Smooth muscle cell (in vitro differentiated cells): Measurements from ENCODE around the gene POPDC3. TPM values are rescaled to one million over a fixed set of nuclear protein-coding genes. Genes with fewer than 3 reads are reported as not detected.

Source experiments
- DNase-seq: peaks from one replicate; lab custom pipeline; 2025; ENCODE audit not compliant: unreplicated experiment; lab: John Stamatoyannopoulos, UW
- H2AFZ ChIP-seq: fragments of 200-600 bp; sonication (generic); 2 replicates; pipeline ENCODE4 v1.6.0; 2016; ENCODE audit warnings: antibody characterized with exemption, low read depth, mild to moderate bottlenecking
- H3F3A ChIP-seq: fragments of 200-600 bp; sonication (generic); 2 replicates; pipeline ENCODE4 v1.6.0; 2017; ENCODE audit warnings: antibody characterized with exemption, low read depth
- H3K27ac ChIP-seq: fragments of 200-600 bp; sonication (generic); 2 replicates; pipeline ENCODE4 v1.5.1; 2016; ENCODE audit warnings: low read depth, mild to moderate bottlenecking
- H3K27me3 ChIP-seq: fragments of 200-600 bp; sonication (generic); 2 replicates; pipeline ENCODE4 v1.6.1; 2016; ENCODE audit warnings: low read depth, mild to moderate bottlenecking
- H3K36me3 ChIP-seq: fragments of 200-600 bp; sonication (generic); 2 replicates; pipeline ENCODE4 v1.5.1; 2016; ENCODE audit warnings: low read depth
- H3K4me1 ChIP-seq: fragments of 200-600 bp; sonication (generic); 2 replicates; pipeline ENCODE4 v1.5.1; 2016; ENCODE audit warnings: low read depth
- H3K4me2 ChIP-seq: fragments of 200-600 bp; sonication (generic); 2 replicates; pipeline ENCODE4 v1.6.0; 2016; ENCODE audit warnings: mild to moderate bottlenecking
- H3K4me3 ChIP-seq: fragments of 200-600 bp; sonication (generic); 2 replicates; pipeline ENCODE4 v1.5.1; 2016; ENCODE audit warnings: mild to moderate bottlenecking
- H3K79me2 ChIP-seq: fragments of 200-600 bp; sonication (generic); 2 replicates; pipeline ENCODE4 v1.6.0; 2016; ENCODE audit warnings: low read depth, mild to moderate bottlenecking
- H3K9ac ChIP-seq: fragments of 200-600 bp; sonication (generic); 2 replicates; pipeline ENCODE4 v1.6.0; 2016; ENCODE audit warnings: low read depth
- H3K9me3 ChIP-seq: fragments of 200-600 bp; sonication (generic); replicated peaks from 2 replicates; pipeline ENCODE4 v1.5.1; 2016; ENCODE audit warnings: low read depth
- H4K20me1 ChIP-seq: fragments of 200-600 bp; sonication (generic); 2 replicates; pipeline ENCODE4 v1.6.0; 2016; ENCODE audit warnings: low read depth
- WGBS: methylation state at CpG from one replicate; pipeline ENCODE4 v1.1.7; 2016; ENCODE audit warnings: low lambda C conversion rate; 5-methylcytosine and 5-hydroxymethylcytosine counted together
- polyA plus RNA-seq: library from polyadenylated mRNA; unstranded; fragments of >200 nt; fragmentation: Nextera tagmentation; extraction: Ambion mirVana; gene quantifications from 2 replicates; pipeline ENCODE4 v1.2.1, GENCODE V29; 2016
- total RNA-seq: library from RNA; depleted of rRNA; stranded (reverse); fragments of >200 nt; gene quantifications from 2 replicates; pipeline ENCODE4 v1.2.3, GENCODE V29; 2014
- TF ChIP-seq, protein P1 (sequence below): fragments of 200-600 bp; sonication (generic); IDR thresholded peaks from 2 replicates; pipeline ENCODE4 v1.5.1; 2017; ENCODE audit warnings: borderline replicate concordance, mild to moderate bottlenecking, antibody characterized with exemption; ENCODE audit not compliant: insufficient read depth, poor library complexity, severe bottlenecking

The POPDC3 gene
- total and polyA plus RNA-seq, 2 experiments from 2014 or later = 1.0 to 5.0 TPM

DNA sequence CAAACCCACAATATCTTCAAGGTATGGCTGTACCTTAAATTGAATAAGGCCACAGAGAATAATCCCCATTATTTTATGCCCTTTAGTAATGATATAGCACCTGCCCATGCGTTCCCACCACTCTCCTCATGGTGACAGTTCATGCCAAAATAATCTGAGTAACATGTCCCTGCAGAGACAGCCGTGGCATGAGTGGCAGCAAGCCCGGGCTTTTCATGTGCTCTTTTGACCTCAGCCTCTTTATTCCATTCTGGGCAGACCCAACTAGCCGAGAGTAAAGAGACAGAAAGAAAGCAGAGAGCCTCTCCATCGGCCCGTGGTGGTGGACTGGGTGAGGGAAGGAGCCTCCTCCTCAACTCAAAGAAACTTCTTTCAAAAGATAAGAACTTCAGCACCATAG, 19.9 kb upstream of the POPDC3 start:
- no peaks in the 10 kb centered on the region for H3K27me3 ChIP-seq
- no peak overlapping the region for H3K4me2 ChIP-seq
- H2AFZ ChIP-seq = no peak overlapping the region
- no peak overlapping the region for H3K27ac ChIP-seq
- no peaks in the 10 kb centered on the region for H3K36me3 ChIP-seq
- H3K4me1 ChIP-seq = no peaks in the 10 kb centered on the region
- no peaks in the 10 kb centered on the region for H3K79me2 ChIP-seq
- DNase-seq = no peak
- no peaks in the 10 kb centered on the region for H3K9me3 ChIP-seq
- 72% methylated on average over 6 of the region's 6 CpGs for WGBS
- H3K4me3 ChIP-seq = no peak overlapping the region
- TF ChIP-seq, protein P1, sequence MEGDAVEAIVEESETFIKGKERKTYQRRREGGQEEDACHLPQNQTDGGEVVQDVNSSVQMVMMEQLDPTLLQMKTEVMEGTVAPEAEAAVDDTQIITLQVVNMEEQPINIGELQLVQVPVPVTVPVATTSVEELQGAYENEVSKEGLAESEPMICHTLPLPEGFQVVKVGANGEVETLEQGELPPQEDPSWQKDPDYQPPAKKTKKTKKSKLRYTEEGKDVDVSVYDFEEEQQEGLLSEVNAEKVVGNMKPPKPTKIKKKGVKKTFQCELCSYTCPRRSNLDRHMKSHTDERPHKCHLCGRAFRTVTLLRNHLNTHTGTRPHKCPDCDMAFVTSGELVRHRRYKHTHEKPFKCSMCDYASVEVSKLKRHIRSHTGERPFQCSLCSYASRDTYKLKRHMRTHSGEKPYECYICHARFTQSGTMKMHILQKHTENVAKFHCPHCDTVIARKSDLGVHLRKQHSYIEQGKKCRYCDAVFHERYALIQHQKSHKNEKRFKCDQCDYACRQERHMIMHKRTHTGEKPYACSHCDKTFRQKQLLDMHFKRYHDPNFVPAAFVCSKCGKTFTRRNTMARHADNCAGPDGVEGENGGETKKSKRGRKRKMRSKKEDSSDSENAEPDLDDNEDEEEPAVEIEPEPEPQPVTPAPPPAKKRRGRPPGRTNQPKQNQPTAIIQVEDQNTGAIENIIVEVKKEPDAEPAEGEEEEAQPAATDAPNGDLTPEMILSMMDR = no peak
- no peak overlapping the region for H3K9ac ChIP-seq
- no peaks in the 10 kb centered on the region for H3F3A ChIP-seq
- no peaks in the 10 kb centered on the region for H4K20me1 ChIP-seq

DNA sequence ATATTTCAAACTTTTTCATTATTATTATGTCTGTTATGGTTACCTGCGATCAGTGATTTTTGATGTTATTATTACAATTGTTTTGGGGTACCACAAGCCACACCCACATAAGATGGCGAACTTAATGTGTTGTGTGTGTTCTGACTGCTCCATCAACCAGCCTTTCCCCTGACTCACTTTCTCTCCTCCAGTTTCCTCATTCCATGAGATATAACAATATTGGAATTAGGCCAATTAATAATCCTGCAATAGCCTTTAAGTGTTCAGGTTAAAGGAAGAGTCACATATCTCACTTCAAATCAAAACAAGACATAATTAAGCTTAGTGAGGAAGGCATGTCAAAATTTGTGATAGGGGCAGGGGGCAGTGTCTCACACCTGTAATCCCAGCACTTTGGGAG, 16.3 kb upstream of the POPDC3 start:
- TF ChIP-seq, protein P1 = no peak
- no peaks in the 10 kb centered on the region for H3K36me3 ChIP-seq
- no peak for DNase-seq

DNA sequence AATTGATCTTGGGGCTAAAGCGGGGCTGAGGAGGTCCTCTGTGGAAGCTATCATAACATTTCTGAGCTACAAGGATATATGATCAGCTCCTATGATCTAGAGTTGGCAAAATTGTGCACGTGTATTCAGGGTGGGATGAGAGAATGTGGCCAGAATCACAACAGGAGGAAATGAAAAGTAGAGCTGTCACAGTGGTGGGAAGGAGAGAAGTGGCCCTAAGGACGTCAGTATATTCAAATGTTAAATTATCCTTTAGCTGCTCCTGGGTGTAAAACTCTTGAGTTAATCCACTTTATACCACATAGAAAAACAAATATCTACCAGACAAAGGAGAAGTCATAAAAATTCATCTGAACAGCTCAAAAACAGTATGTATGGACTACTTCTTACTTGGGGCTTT, 14.8 kb upstream of the POPDC3 start:
- H3K9ac ChIP-seq = no peak overlapping the region
- H3K36me3 ChIP-seq = no peaks in the 10 kb centered on the region
- no peaks in the 10 kb centered on the region for H3K79me2 ChIP-seq
- no peak overlapping the region for H3K4me3 ChIP-seq
- no peaks in the 10 kb centered on the region for H3K27me3 ChIP-seq
- peaks cover 8% of the 10 kb centered on the region for H4K20me1 ChIP-seq
- H3K27ac ChIP-seq = no peak overlapping the region
- no peak for DNase-seq
- no peak overlapping the region for H2AFZ ChIP-seq
- TF ChIP-seq, protein P1 = no peak
- no peaks in the 10 kb centered on the region for H3K4me1 ChIP-seq
- H3K4me2 ChIP-seq = no peak overlapping the region
- peaks cover 20% of the 10 kb centered on the region for H3F3A ChIP-seq
- H3K9me3 ChIP-seq = no peaks in the 10 kb centered on the region
- WGBS = 76% methylated on average over 3 of the region's 3 CpGs

More for the DNA sequence above, 16.3 kb upstream of the POPDC3 start:
- Histone ChIP-seq H3K79me2 (no peaks in the 10 kb centered on the region), H3K27ac (no peak overlapping the region), H3K4me1 (no peaks in the 10 kb centered on the region), H3K9ac (no peak overlapping the region), H4K20me1 (peaks cover 8% of the 10 kb centered on the region), H3K4me2 (no peak overlapping the region), H2AFZ (no peak overlapping the region), H3K4me3 (no peak overlapping the region), H3K9me3 (no peaks in the 10 kb centered on the region), H3K27me3 (no peaks in the 10 kb centered on the region), H3F3A (peaks cover 20% of the 10 kb centered on the region)
- WGBS = 91% methylated on average over 2 of the region's 2 CpGs

DNA sequence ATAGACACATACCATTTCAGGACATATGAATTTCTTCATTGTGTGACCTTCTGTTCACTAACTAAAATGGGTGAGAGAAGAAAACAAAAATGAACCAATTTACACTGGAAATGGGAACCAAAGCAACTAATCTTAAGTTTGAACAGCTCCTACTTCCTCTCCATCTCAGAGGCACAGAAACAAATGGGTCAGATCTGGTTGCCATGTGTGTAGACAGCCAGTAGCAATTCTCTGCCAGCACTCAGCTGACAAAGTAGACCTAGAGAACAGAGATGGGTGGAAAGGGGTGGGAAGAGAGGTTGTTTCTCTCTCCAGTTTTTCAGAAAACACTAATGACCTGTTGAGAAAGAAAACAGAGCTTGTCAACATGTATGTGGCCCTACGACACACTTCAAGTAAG, 14.3 kb upstream of the POPDC3 start:
- H3K4me3 ChIP-seq = no peak overlapping the region
- H3K4me1 ChIP-seq = no peaks in the 10 kb centered on the region
- no peaks in the 10 kb centered on the region for H3K27me3 ChIP-seq
- no peak overlapping the region for H2AFZ ChIP-seq
- peaks cover 8% of the 10 kb centered on the region for H4K20me1 ChIP-seq
- no peak overlapping the region for H3K27ac ChIP-seq
- H3F3A ChIP-seq = peaks cover 20% of the 10 kb centered on the region
- TF ChIP-seq, protein P1 = no peak
- no peak overlapping the region for H3K9ac ChIP-seq
- no peaks in the 10 kb centered on the region for H3K9me3 ChIP-seq
- no peaks in the 10 kb centered on the region for H3K79me2 ChIP-seq
- WGBS = 81% methylated on average over 1 of the region's 1 CpG
- DNase-seq = no peak
- H3K4me2 ChIP-seq = no peak overlapping the region
- H3K36me3 ChIP-seq = no peaks in the 10 kb centered on the region
